IMR-90 (cell line): ENCODE results near the gene GABPA. TPM values are rescaled to one million over a fixed set of nuclear protein-coding genes. Genes with fewer than 3 reads are reported as not detected.

Experiments used
- ATAC-seq: fragments of 200-7000 bp; cut with Tn5 transposase; 2 replicates; pipeline ENCODE4 v1.9.1; 2020; ENCODE audit warnings: low read depth, mild to moderate bottlenecking, moderate library complexity
- BruUV-seq: library from RNA; stranded (reverse); fragments of 400-500 nt; replicated peaks from 2 replicates; lab custom pipeline; 2021; lab: Mats Ljungman, UMichigan
- CTCF ChIA-PET: fragments of 300-600 bp; formaldehyde crosslinking; extraction: SDS; loops from one replicate; lab custom pipeline; 2021; ENCODE audit warnings: antibody characterized with exemption; lab: Yijun Ruan, JAX
- POLR2A ChIA-PET: fragments of 300-600 bp; sonication (Branson Sonifier 250); formaldehyde crosslinking; loops from one replicate; lab custom pipeline; 2022; ENCODE audit warnings: antibody characterized with exemption; ENCODE audit not compliant: unreplicated experiment; lab: Charles Lee
- DNase-seq: peaks from one replicate; pipeline ENCODE4 v3.0.0; 2013
- H2AFZ ChIP-seq: replicated peaks from 2 replicates; pipeline ENCODE3; 2013; ENCODE audit warnings: low read length, mild to moderate bottlenecking; ENCODE audit not compliant: poor library complexity
- H2AK5ac ChIP-seq: 2 replicates; pipeline ENCODE4 v1.6.1; 2013; ENCODE audit warnings: low read depth, low read length, inconsistent platforms
- H2AK9ac ChIP-seq: replicated peaks from 2 replicates; pipeline ENCODE3; 2013; ENCODE audit warnings: mild to moderate bottlenecking, low read depth, low read length, moderate library complexity; ENCODE audit not compliant: poor library complexity
- H2BK120ac ChIP-seq: 2 replicates; pipeline ENCODE4 v1.6.1; 2013; ENCODE audit warnings: low read depth, low read length, inconsistent platforms
- H2BK15ac ChIP-seq: 3 replicates; pipeline ENCODE4 v1.6.1; 2013; ENCODE audit warnings: low read depth, low read length, inconsistent platforms
- H2BK20ac ChIP-seq: 2 replicates; pipeline ENCODE4 v1.6.1; 2013; ENCODE audit warnings: low read depth, mild to moderate bottlenecking, inconsistent platforms, low read length, moderate library complexity
- H2BK5ac ChIP-seq: 2 replicates; pipeline ENCODE4 v1.6.1; 2013; ENCODE audit warnings: mild to moderate bottlenecking, low read depth, low read length, inconsistent platforms; ENCODE audit not compliant: poor library complexity, severe bottlenecking
- H3K14ac ChIP-seq: replicated peaks from 2 replicates; pipeline ENCODE4 v1.6.1; 2013; ENCODE audit warnings: low read depth, low read length, inconsistent platforms
- H3K18ac ChIP-seq: 2 replicates; pipeline ENCODE4 v1.6.1; 2013; ENCODE audit warnings: low read depth, low read length, control low read depth
- H3K23ac ChIP-seq: 2 replicates; pipeline ENCODE4 v1.6.1; 2013; ENCODE audit warnings: low read depth, low read length, inconsistent platforms
- H3K27ac ChIP-seq: 2 replicates; pipeline ENCODE4 v1.5.1; 2013; ENCODE audit warnings: mild to moderate bottlenecking, control low read depth, low read length; ENCODE audit not compliant: insufficient read depth
- H3K27me3 ChIP-seq: 2 replicates; pipeline ENCODE4 v1.6.1; 2013; ENCODE audit warnings: low read length; ENCODE audit not compliant: control insufficient read depth, insufficient read depth
- H3K36me3 ChIP-seq: 2 replicates; pipeline ENCODE4 v1.6.1; 2013; ENCODE audit warnings: low read length, mixed read lengths; ENCODE audit not compliant: control insufficient read depth, insufficient read depth
- H3K4ac ChIP-seq: 2 replicates; pipeline ENCODE4 v1.6.1; 2013; ENCODE audit warnings: low read depth, low read length, inconsistent platforms
- H3K4me1 ChIP-seq: 2 replicates; pipeline ENCODE4 v1.6.1; 2013; ENCODE audit warnings: low read length, mixed read lengths; ENCODE audit not compliant: control insufficient read depth, insufficient read depth
- H3K4me2 ChIP-seq: 2 replicates; pipeline ENCODE4 v1.6.1; 2013; ENCODE audit warnings: low read depth, mild to moderate bottlenecking, control low read depth, low read length, moderate library complexity
- H3K4me3 ChIP-seq: 2 replicates; pipeline ENCODE4 v1.5.1; 2013; ENCODE audit warnings: low read depth, mild to moderate bottlenecking, control low read depth, low read length, moderate library complexity; ENCODE audit not compliant: insufficient read depth
- H3K56ac ChIP-seq: 2 replicates; pipeline ENCODE4 v1.6.1; 2013; ENCODE audit warnings: low read length, inconsistent platforms; ENCODE audit not compliant: insufficient read depth; ENCODE audit errors: extremely low read depth
- H3K79me1 ChIP-seq, 2 experiments: 2 replicates each; pipeline ENCODE4 v1.6.1; 2013; ENCODE audit warnings: low read length in 2 of 2, inconsistent platforms in 1 of 2, low read depth in 1 of 2
- H3K9ac ChIP-seq: 2 replicates; pipeline ENCODE4 v1.6.1; 2013; ENCODE audit warnings: low read depth, low read length, control low read depth
- H3K9me1 ChIP-seq: 2 replicates; pipeline ENCODE4 v1.6.1; 2013; ENCODE audit warnings: low read length, inconsistent platforms; ENCODE audit not compliant: insufficient read depth
- H3K9me3 ChIP-seq: 2 replicates; pipeline ENCODE4 v1.6.1; 2013; ENCODE audit warnings: low read length; ENCODE audit not compliant: control insufficient read depth, insufficient read depth
- H4K20me1 ChIP-seq: 2 replicates; pipeline ENCODE4 v1.6.1; 2013; ENCODE audit warnings: low read length, inconsistent platforms; ENCODE audit not compliant: insufficient read depth
- H4K5ac ChIP-seq: 2 replicates; pipeline ENCODE4 v1.6.1; 2013; ENCODE audit warnings: mild to moderate bottlenecking, low read depth, low read length, control low read depth
- H4K8ac ChIP-seq, 2 experiments: 2 replicates each; pipeline ENCODE4 v1.6.1; 2013; ENCODE audit warnings: low read depth in 2 of 2, low read length in 2 of 2, control low read depth in 1 of 2, inconsistent platforms in 1 of 2
- H4K91ac ChIP-seq: 2 replicates; pipeline ENCODE4 v1.6.1; 2013; ENCODE audit warnings: low read depth, low read length, inconsistent platforms; ENCODE audit not compliant: insufficient read depth
- CHD1 ChIP-seq: IDR thresholded peaks from 2 replicates; pipeline ENCODE4 v1.6.1; 2012; ENCODE audit warnings: low read depth, low read length, improper control_type of control experiment
- RCOR1 ChIP-seq: IDR thresholded peaks from 2 replicates; pipeline ENCODE4 v1.6.1; 2012; ENCODE audit warnings: mild to moderate bottlenecking, low read length, improper control_type of control experiment; ENCODE audit not compliant: insufficient replicate concordance
- WGBS, 2 experiments: methylation state at CpG; one replicate each; pipeline versions ENCODE4 v1.1.5 to v1.1.7; 2013; ENCODE audit warnings: missing lambda C conversion rate in 2 of 2; ENCODE audit not compliant: insufficient read length in 1 of 2; ENCODE audit errors: extremely low coverage in 2 of 2; 5-methylcytosine and 5-hydroxymethylcytosine counted together
- dilution Hi-C: fragments of 300-500 bp; cut with HindIII; formaldehyde crosslinking; loops from one replicate; pipeline ENCODE4 v1.14.3; 2018; ENCODE audit warnings: low sequenced_read_pairs; ENCODE audit not compliant: unreplicated experiment
- in situ Hi-C: fragments of 300-500 bp; cut with MboI; formaldehyde crosslinking; loops from 3 replicates; pipeline ENCODE4 v1.14.3; 2019; ENCODE audit warnings: low sequenced_read_pairs, inconsistent platforms, mixed read lengths
- intact Hi-C: fragments of 100-400 bp; cut with micrococcal nuclease; formaldehyde crosslinking; loops from 2 replicates; pipeline ENCODE4 v1.10.0; 2022
- polyA plus RNA-seq, 3 experiments: library from polyadenylated mRNA; depleted of rRNA; stranded (reverse); fragments of >200 nt; gene quantifications; 2 replicates each; pipeline ENCODE4 v1.2.3, GENCODE V29; 2012; ENCODE audit warnings: low replicate concordance in 1 of 3
- total RNA-seq: library from RNA; depleted of rRNA; stranded (reverse); fragments of >200 nt; gene quantifications from 2 replicates; pipeline ENCODE4 v1.2.3, GENCODE V29; 2012

GABPA gene
- total and polyA plus RNA-seq, 2 of the 4 experiments (the other 2 are of a cell fraction), result 9.0 to 17.0 TPM

GRCh38 chr21:25744854-25745253 lies 10.1 kb downstream of the GABPA start:
- in situ Hi-C loops (no loop called here), intact Hi-C loops (no loop called here), dilution Hi-C loops (no loop called here)
- H3K4me1 ChIP-seq, result no peaks in the 10 kb centered on the region
- no peak overlapping the region for H3K18ac ChIP-seq
- H3K9ac ChIP-seq, result no peak overlapping the region
- no peak overlapping the region for H2BK5ac ChIP-seq
- TF ChIP-seq RCOR1 (no peak), CHD1 (no peak)
- H2BK120ac ChIP-seq, result no peak overlapping the region
- DNase-seq (no peak), ATAC-seq (no peak)
- no peak overlapping the region for H2AFZ ChIP-seq
- no peak overlapping the region for H3K14ac ChIP-seq
- H3K36me3 ChIP-seq, result peaks cover 8% of the 10 kb centered on the region
- no peak overlapping the region for H2AK9ac ChIP-seq
- no peaks in the 10 kb centered on the region for H3K9me1 ChIP-seq
- H3K23ac ChIP-seq, result no peak overlapping the region
- no peak overlapping the region for H4K91ac ChIP-seq
- H3K27me3 ChIP-seq, result no peaks in the 10 kb centered on the region
- no peak overlapping the region for H3K4me3 ChIP-seq
- H2BK15ac ChIP-seq, result no peak overlapping the region
- H3K4ac ChIP-seq, result no peak overlapping the region
- ChIA-PET CTCF (interaction anchor here (0.9 kb wide), 1 partner anchor 15 kb away, joined by 3 read pairs; no protein-coding TSS in a partner anchor), POLR2A (no interaction called here)
- H4K8ac ChIP-seq, result no peak overlapping the region
- no peak overlapping the region for H3K27ac ChIP-seq
- H4K20me1 ChIP-seq, result no peaks in the 10 kb centered on the region; the same call in 1 of the 2 replicates
- WGBS, 2 experiments, result no CpG with 5 or more reads among the region's 2 CpGs
- no peak overlapping the region for H3K4me2 ChIP-seq
- H3K56ac ChIP-seq, result no peak overlapping the region
- H3K79me1 ChIP-seq, result peaks cover 4 to 11% of the 10 kb centered on the region in 2 experiments
- no peak overlapping the region for H4K5ac ChIP-seq
- no peak overlapping the region for H2BK20ac ChIP-seq
- H2AK5ac ChIP-seq, result no peak overlapping the region
- BruUV-seq, result no TSS peak
- H3K9me3 ChIP-seq, result no peaks in the 10 kb centered on the region
